HepG2 (cell line): ENCODE results near the gene REST. TPM values are rescaled to one million over a fixed set of nuclear protein-coding genes. Genes with fewer than 3 reads are reported as not detected.

Source experiments
- ATAC-seq: fragments of 200-7000 bp; cut with Tn5 transposase; 3 replicates; pipeline ENCODE4 v1.9.1; 2020; ENCODE audit warnings: mild to moderate bottlenecking, moderate library complexity
- BruUV-seq: library from RNA; stranded (reverse); fragments of 400-500 nt; replicated peaks from 2 replicates; lab custom pipeline; 2021; lab: Mats Ljungman, UMichigan
- CTCF ChIA-PET: fragments of 300-600 bp; formaldehyde crosslinking; extraction: SDS; loops from one replicate; lab custom pipeline; 2021; ENCODE audit warnings: low total read pairs, inconsistent platforms, low intra/inter-chr PET ratio; lab: Yijun Ruan, JAX
- POLR2A ChIA-PET: fragments of 350-600 bp; sonication (Branson Sonifier 250); formaldehyde crosslinking; loops from one replicate; lab custom pipeline; 2020; ENCODE audit warnings: antibody characterized with exemption, inconsistent platforms; lab: Yijun Ruan, JAX
- DNase-seq: peaks from one replicate; pipeline ENCODE4 v3.0.0-alpha.2; 2015; ENCODE audit warnings: low spot score
- FAIRE-seq: peaks from 3 replicates; lab custom pipeline; 2011; peaks lifted over from hg19 to GRCh38; lab: Jason Lieb, UNC
- H2AFZ ChIP-seq: one replicate; pipeline ENCODE4 v1.6.1; 2011; ENCODE audit warnings: low read length, inconsistent platforms
- H3K27ac ChIP-seq: fragments of 300-600 bp; 3 replicates; pipeline ENCODE4 v1.8.0; 2011; ENCODE audit warnings: mixed run types, mild to moderate bottlenecking, mixed read lengths, low read length, inconsistent platforms; ENCODE audit not compliant: insufficient read depth; ENCODE audit errors: extremely low read length
- H3K27me3 ChIP-seq, 2 experiments: fragments of 200-600 bp in 1 of 2; 2 replicates in 1 of 2; 3 replicates in 1 of 2; pipeline versions ENCODE4 v1.6.0 to v1.8.0; 2011; ENCODE audit warnings: low read length in 2 of 2, mild to moderate bottlenecking in 2 of 2, moderate library complexity in 2 of 2, inconsistent platforms in 1 of 2; ENCODE audit not compliant: insufficient read depth in 2 of 2, control insufficient read depth in 1 of 2
- H3K36me3 ChIP-seq, 2 experiments: fragments of 200-600 bp in 1 of 2; replicated peaks in 1 of 2; 2 replicates in 1 of 2; 3 replicates in 1 of 2; pipeline versions ENCODE4 v1.5.1 to v1.8.0; 2011; ENCODE audit warnings: low read length in 2 of 2, inconsistent platforms in 1 of 2; ENCODE audit not compliant: insufficient read depth in 2 of 2, control insufficient read depth in 1 of 2
- H3K4me1 ChIP-seq: 2 replicates; pipeline ENCODE4 v1.5.1; 2012; ENCODE audit warnings: low read length, inconsistent platforms; ENCODE audit not compliant: insufficient read depth
- H3K4me2 ChIP-seq: 2 replicates; pipeline ENCODE4 v1.6.0; 2011; ENCODE audit warnings: low read depth, low read length, inconsistent platforms
- H3K4me3 ChIP-seq, 3 experiments: fragments of 200-600 bp in 1 of 3; sonication (generic), shearing (Covaris generic) in 1 of 3; replicated peaks in 1 of 3; 2 replicates each; pipeline ENCODE4 v1.5.1; 2011 to 2016; ENCODE audit warnings: low read length in 3 of 3, inconsistent platforms in 2 of 3, low read depth in 2 of 3, mild to moderate bottlenecking in 2 of 3, control low read depth in 1 of 3, mixed read lengths in 1 of 3; ENCODE audit not compliant: insufficient read depth in 1 of 3
- H3K79me2 ChIP-seq: one replicate; pipeline ENCODE4 v1.6.1; 2011; ENCODE audit warnings: low read length, inconsistent platforms; ENCODE audit not compliant: insufficient read depth
- H3K9ac ChIP-seq: 2 replicates; pipeline ENCODE4 v1.6.0; 2011; ENCODE audit warnings: mild to moderate bottlenecking, low read depth, low read length, inconsistent platforms; ENCODE audit not compliant: insufficient read depth
- H3K9me3 ChIP-seq: 2 replicates; pipeline ENCODE4 v1.5.1; 2012; ENCODE audit warnings: mild to moderate bottlenecking, low read length
- H4K20me1 ChIP-seq: 2 replicates; pipeline ENCODE4 v1.6.0; 2011; ENCODE audit warnings: inconsistent platforms, mild to moderate bottlenecking, low read length, moderate library complexity; ENCODE audit not compliant: insufficient read depth
- ARHGAP35 ChIP-seq: sonication (generic); formaldehyde crosslinking; IDR thresholded peaks from 2 replicates; pipeline ENCODE4 v1.9.0; 2022; ENCODE audit warnings: mild to moderate bottlenecking, inconsistent platforms, moderate library complexity, missing genetic modification reagents, borderline replicate concordance
- CEBPB ChIP-seq: IDR thresholded peaks from 2 replicates; pipeline ENCODE4 v1.6.1; 2011; ENCODE audit warnings: low read depth, low read length, improper control_type of control experiment, borderline replicate concordance
- KMT2B ChIP-seq: IDR thresholded peaks from 2 replicates; pipeline ENCODE4 v1.6.1; 2016; ENCODE audit warnings: missing genetic modification reagents, missing compliant biosample characterization
- MAFK ChIP-seq, 2 experiments: IDR thresholded peaks in 1 of 2; conservative IDR thresholded peaks in 1 of 2; 2 replicates each; pipeline ENCODE4 v1.6.1; 2011; ENCODE audit warnings: improper control_type of control experiment in 2 of 2, low read length in 2 of 2
- NFIC ChIP-seq: IDR thresholded peaks from 2 replicates; pipeline ENCODE4 v1.6.1; 2012; ENCODE audit warnings: mild to moderate bottlenecking, low read length, inconsistent platforms
- PPARG ChIP-seq: conservative IDR thresholded peaks from 2 replicates; pipeline ENCODE4 v1.6.1; 2016; ENCODE audit warnings: missing biosample characterization, missing genetic modification reagents
- SIX4 ChIP-seq: sonication (generic); formaldehyde crosslinking; IDR thresholded peaks from 2 replicates; pipeline ENCODE4 v1.4.0; 2020; ENCODE audit warnings: missing genetic modification reagents
- TAF1 ChIP-seq: sonication (generic); formaldehyde crosslinking; IDR thresholded peaks from 2 replicates; pipeline ENCODE4 v1.4.0; 2020; ENCODE audit warnings: missing genetic modification reagents
- TSC22D2 ChIP-seq: sonication (generic); formaldehyde crosslinking; IDR thresholded peaks from 2 replicates; pipeline ENCODE4 v1.5.1; 2020; ENCODE audit warnings: missing genetic modification reagents, mild to moderate bottlenecking, borderline replicate concordance
- YEATS4 ChIP-seq: sonication (generic); formaldehyde crosslinking; IDR thresholded peaks from 2 replicates; pipeline ENCODE4 v1.4.0; 2020; ENCODE audit warnings: missing genetic modification reagents, borderline replicate concordance
- ZBTB3 ChIP-seq: sonication (generic); formaldehyde crosslinking; IDR thresholded peaks from 2 replicates; pipeline ENCODE4 v1.4.0; 2020; ENCODE audit warnings: low read depth, mild to moderate bottlenecking, moderate library complexity, missing genetic modification reagents, borderline replicate concordance
- ZEB1 ChIP-seq: IDR thresholded peaks from 2 replicates; pipeline ENCODE4 v1.6.1; 2012; ENCODE audit warnings: mild to moderate bottlenecking, low read depth, inconsistent platforms; ENCODE audit not compliant: insufficient replicate concordance
- WGBS: methylation state at CpG from one replicate; pipeline ENCODE4 v1.1.6; 2017; ENCODE audit warnings: low lambda C conversion rate; 5-methylcytosine and 5-hydroxymethylcytosine counted together
- in situ Hi-C: cut with HindIII; loops from 2 replicates; pipeline ENCODE4 v1.10.0; 2017; ENCODE audit warnings: low pct_unique_long_range_greater_than_20kb; ENCODE audit not compliant: extremely low pct_ligation_motif_present
- intact Hi-C: fragments of 100-400 bp; cut with micrococcal nuclease; formaldehyde crosslinking; loops from one replicate; pipeline ENCODE4 v1.10.0; 2022; ENCODE audit not compliant: unreplicated experiment
- polyA plus RNA-seq, 8 experiments: library from polyadenylated mRNA; depleted of rRNA in 3 of 8; stranded (reverse) in 7 of 8; unstranded in 1 of 8; fragments of >200 nt; fragmentation: Illumina TruSeq in 4 of 8; extraction: Trizol in 4 of 8; gene quantifications; 2 replicates each; pipeline versions ENCODE4 v1.2.1 to v1.2.3, GENCODE V29; 2011 to 2016; ENCODE audit warnings: low read depth in 4 of 8, missing spikeins in 1 of 8, mixed read lengths in 1 of 8; ENCODE audit not compliant: insufficient read depth in 1 of 8
- total RNA-seq, 5 experiments: library from RNA; depleted of rRNA; stranded (reverse); fragments of >200 nt; fragmentation: Illumina TruSeq; extraction: Trizol; gene quantifications; 2 replicates each; pipeline ENCODE4 v1.2.3, GENCODE V29; 2016; ENCODE audit warnings: low read depth in 1 of 5
- TF ChIP-seq, protein P1 (sequence below): IDR thresholded peaks from 2 replicates; pipeline ENCODE4 v1.6.1; 2016; ENCODE audit warnings: missing biosample characterization, missing genetic modification reagents, low read depth
- TF ChIP-seq, protein P2 (sequence below): sonication (generic); formaldehyde crosslinking; IDR thresholded peaks from 2 replicates; pipeline ENCODE4 v1.5.1; 2020; ENCODE audit warnings: mild to moderate bottlenecking, missing genetic modification reagents, borderline replicate concordance
- TF ChIP-seq, protein P3 (sequence below): sonication (generic); formaldehyde crosslinking; IDR thresholded peaks from 2 replicates; pipeline ENCODE4 v1.4.0; 2020; ENCODE audit warnings: missing genetic modification reagents

REST gene
- total and polyA plus RNA-seq, 2 of the 13 experiments (the other 11 are each of a cell fraction or from before 2014, with no cell fraction given): 12.7 to 22.4 TPM

DNA sequence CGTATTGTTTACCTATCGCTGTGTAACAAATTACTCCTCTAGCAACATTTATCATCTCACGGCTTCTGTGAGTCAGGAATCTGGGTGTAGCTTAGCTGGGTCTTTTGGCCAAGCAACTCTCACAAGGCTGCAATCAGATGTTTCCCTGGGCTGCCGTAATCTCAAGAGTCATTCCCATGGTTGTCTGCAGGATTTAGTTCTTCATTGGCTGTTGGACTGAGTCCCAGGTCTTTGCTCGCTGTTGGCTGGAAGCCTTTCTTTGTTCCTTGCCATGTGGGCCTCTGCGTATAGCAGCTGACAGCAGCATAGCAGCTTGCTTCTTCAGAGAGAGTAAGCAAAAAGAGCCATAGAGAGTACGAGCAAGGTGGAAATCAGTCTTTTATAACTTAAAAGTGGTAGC is 87.8 kb downstream of the REST start:
- no peak overlapping the region for H2AFZ ChIP-seq
- no peaks in the 10 kb centered on the region for H3K9me3 ChIP-seq
- ChIA-PET POLR2A (no interaction called here), CTCF (no interaction called here)
- no TSS peak for BruUV-seq
- H3K4me1 ChIP-seq: no peaks in the 10 kb centered on the region
- in situ Hi-C loops (no loop called here), intact Hi-C loops (no loop called here)
- FAIRE-seq (no peak), DNase-seq (no peak), ATAC-seq (no peak)
- peaks cover 3% of the 10 kb centered on the region for H3K79me2 ChIP-seq
- no peak overlapping the region for H3K4me2 ChIP-seq
- 0 out of 2 replicates have a peak, but pooled peaks cover 3% of the 10 kb centered on the region for H4K20me1 ChIP-seq
- TF ChIP-seq ARHGAP35 (no peak), TSC22D2 (no peak)
- TF ChIP-seq, protein P1, sequence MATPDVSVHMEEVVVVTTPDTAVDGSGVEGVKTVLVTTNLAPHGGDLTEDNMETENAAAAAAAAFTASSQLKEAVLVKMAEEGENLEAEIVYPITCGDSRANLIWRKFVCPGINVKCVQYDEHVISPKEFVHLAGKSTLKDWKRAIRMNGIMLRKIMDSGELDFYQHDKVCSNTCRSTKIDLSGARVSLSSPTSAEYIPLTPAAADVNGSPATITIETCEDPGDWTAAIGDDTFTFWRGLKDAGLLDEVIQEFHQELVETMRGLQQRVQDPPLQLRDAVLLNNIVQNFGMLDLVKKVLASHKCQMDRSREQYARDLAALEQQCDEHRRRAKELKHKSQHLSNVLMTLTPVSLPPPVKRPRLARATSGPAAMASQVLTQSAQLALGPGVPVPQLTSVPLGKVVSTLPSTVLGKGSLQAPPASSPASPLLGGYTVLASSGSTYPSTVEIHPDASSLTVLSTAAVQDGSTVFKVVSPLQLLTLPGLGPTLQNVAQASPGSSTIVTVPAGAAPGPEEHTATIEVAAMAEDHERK (CRISPR knock-in tag): no peak
- no peak overlapping the region for H3K4me3 ChIP-seq
- H3K27ac ChIP-seq: no peak overlapping the region
- 98% methylated on average over 7 of the region's 7 CpGs for WGBS
- peaks cover 21 to 74% of the 10 kb centered on the region in 2 experiments for H3K36me3 ChIP-seq
- H3K27me3 ChIP-seq: no peaks in the 10 kb centered on the region
- H3K9ac ChIP-seq: no peak overlapping the region

DNA sequence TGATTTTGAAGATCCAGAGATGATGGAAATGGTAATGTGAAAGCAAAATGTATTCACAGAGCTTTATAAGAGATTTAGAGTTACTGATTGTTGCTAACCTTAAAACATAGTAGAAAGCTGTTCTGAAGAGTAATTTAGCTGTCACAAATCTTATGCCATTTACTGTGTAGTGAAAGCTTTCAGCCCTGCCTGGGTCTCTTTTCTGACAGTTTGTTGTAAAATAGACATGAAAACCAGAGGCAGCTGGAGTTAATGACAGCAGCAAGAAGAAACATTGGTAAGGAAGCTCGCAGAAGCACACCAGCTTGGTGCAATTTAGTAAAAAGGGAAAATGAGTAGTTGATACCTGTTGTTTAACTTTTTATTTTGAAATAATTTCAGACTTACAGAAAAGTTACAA is 92.1 kb downstream of the REST start:
- H3K4me2 ChIP-seq: no peak overlapping the region
- H3K27ac ChIP-seq: no peak overlapping the region
- DNase-seq (no peak), ATAC-seq (no peak), FAIRE-seq (no peak)
- in situ Hi-C loops (no loop called here), intact Hi-C loops (no loop called here)
- H3K79me2 ChIP-seq: peaks cover 3% of the 10 kb centered on the region
- peaks cover 15 to 65% of the 10 kb centered on the region in 2 experiments for H3K36me3 ChIP-seq
- no peaks in the 10 kb centered on the region for H3K27me3 ChIP-seq
- no peaks in the 10 kb centered on the region for H3K9me3 ChIP-seq
- H3K4me1 ChIP-seq: no peaks in the 10 kb centered on the region
- no peak overlapping the region for H3K9ac ChIP-seq
- no peak overlapping the region for H2AFZ ChIP-seq
- POLR2A ChIA-PET: interaction anchor here (1.3 kb wide), 1 partner anchor 21 kb away, joined by 5 read pairs; the partner anchor contains the start of gene POLR2B
- H3K4me3 ChIP-seq: no peak overlapping the region
- WGBS: 91% methylated on average over 1 of the region's 1 CpG
- BruUV-seq: TSS peak; percentile 20
- 0 out of 2 replicates have a peak, but pooled peaks cover 3% of the 10 kb centered on the region for H4K20me1 ChIP-seq
- CTCF ChIA-PET: no interaction called here
- TF ChIP-seq MAFK (conservative IDR thresholded peaks at IDR 0.05 in 1 of 2, IDR thresholded peaks at IDR 0.05 in 1 of 2; ENCODE audit: low read length in 2 of 2): no peak
- no peak for TF ChIP-seq PPARG (CRISPR knock-in tag)
- no peak for TF ChIP-seq KMT2B
- no peak for TF ChIP-seq ZBTB3 (CRISPR knock-in tag)
- no peak for TF ChIP-seq SIX4
- no peak for TF ChIP-seq TAF1 (CRISPR knock-in tag)
- TF ChIP-seq YEATS4: no peak
- no peak for TF ChIP-seq NFIC
- no peak for TF ChIP-seq ZEB1
- TF ChIP-seq, protein P2, sequence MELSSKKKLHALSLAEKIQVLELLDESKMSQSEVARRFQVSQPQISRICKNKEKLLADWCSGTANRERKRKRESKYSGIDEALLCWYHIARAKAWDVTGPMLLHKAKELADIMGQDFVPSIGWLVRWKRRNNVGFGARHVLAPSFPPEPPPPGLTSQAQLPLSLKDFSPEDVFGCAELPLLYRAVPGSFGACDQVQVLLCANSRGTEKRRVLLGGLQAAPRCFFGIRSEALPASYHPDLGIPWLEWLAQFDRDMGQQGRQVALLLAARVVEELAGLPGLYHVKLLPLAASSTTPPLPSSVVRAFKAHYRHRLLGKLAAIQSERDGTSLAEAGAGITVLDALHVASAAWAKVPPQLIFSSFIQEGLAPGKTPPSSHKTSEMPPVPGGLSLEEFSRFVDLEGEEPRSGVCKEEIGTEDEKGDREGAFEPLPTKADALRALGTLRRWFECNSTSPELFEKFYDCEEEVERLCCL (CRISPR knock-in tag): no peak
- TF ChIP-seq CEBPB: no peak
- TF ChIP-seq, protein P3, sequence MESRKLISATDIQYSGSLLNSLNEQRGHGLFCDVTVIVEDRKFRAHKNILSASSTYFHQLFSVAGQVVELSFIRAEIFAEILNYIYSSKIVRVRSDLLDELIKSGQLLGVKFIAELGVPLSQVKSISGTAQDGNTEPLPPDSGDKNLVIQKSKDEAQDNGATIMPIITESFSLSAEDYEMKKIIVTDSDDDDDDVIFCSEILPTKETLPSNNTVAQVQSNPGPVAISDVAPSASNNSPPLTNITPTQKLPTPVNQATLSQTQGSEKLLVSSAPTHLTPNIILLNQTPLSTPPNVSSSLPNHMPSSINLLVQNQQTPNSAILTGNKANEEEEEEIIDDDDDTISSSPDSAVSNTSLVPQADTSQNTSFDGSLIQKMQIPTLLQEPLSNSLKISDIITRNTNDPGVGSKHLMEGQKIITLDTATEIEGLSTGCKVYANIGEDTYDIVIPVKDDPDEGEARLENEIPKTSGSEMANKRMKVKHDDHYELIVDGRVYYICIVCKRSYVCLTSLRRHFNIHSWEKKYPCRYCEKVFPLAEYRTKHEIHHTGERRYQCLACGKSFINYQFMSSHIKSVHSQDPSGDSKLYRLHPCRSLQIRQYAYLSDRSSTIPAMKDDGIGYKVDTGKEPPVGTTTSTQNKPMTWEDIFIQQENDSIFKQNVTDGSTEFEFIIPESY (CRISPR knock-in tag): no peak
